HTERT RPE-1 (cell line): Measurements from ENCODE around the gene APBB2.
"Not testable (repeated sequence)": the region's sequence is repeated elsewhere in the genome, so short reads cannot be mapped to it uniquely, and the experiment has no call there.

Source experiments
- in situ Hi-C: fragments of 300-500 bp; cut with MboI; formaldehyde crosslinking; loops from 4 replicates; pipeline ENCODE4 v1.14.3; 2020; ENCODE audit warnings: low sequenced_read_pairs

The APBB2 gene

GRCh38 chr4:40916880-40917279, 297.5 kb downstream of the APBB2 start:
- in situ Hi-C loops: no loop called here

GRCh38 chr4:40916218-40916555, 298.2 kb downstream of the APBB2 start:
- in situ Hi-C loops: no loop called here

- in situ Hi-C loops: no loop called here
Measured at GRCh38 chr4:40915318-40916217, 298.8 kb downstream of the APBB2 start.

- in situ Hi-C loops: no loop called here
Measured at GRCh38 chr4:40912460-40913184, 301.7 kb downstream of the APBB2 start.

- in situ Hi-C loops: no loop called here
Measured at GRCh38 chr4:40910706-40911105, 303.6 kb downstream of the APBB2 start.

GRCh38 chr4:40909363-40909876, 304.9 kb downstream of the APBB2 start:
- in situ Hi-C loops: no loop called here

GRCh38 chr4:40908702-40909362, 305.5 kb downstream of the APBB2 start:
- in situ Hi-C loops: no loop called here

GRCh38 chr4:40908297-40908696, 306.0 kb downstream of the APBB2 start:
- in situ Hi-C loops: no loop called here

GRCh38 chr4:40905414-40905813, 308.9 kb downstream of the APBB2 start:
- in situ Hi-C loops: no loop called here

GRCh38 chr4:40900531-40900930, 313.8 kb downstream of the APBB2 start:
- in situ Hi-C loops: not testable (repeated sequence)

GRCh38 chr4:40897557-40898203, 316.7 kb downstream of the APBB2 start:
- in situ Hi-C loops: no loop called here

GRCh38 chr4:40890764-40891163, 323.6 kb downstream of the APBB2 start:
- in situ Hi-C loops: no loop called here

- in situ Hi-C loops: no loop called here
Measured at GRCh38 chr4:40890199-40890598, 324.1 kb downstream of the APBB2 start.

GRCh38 chr4:40888933-40889332, 325.4 kb downstream of the APBB2 start:
- in situ Hi-C loops: no loop called here

GRCh38 chr4:40887764-40888131, 326.6 kb downstream of the APBB2 start:
- in situ Hi-C loops: no loop called here

- in situ Hi-C loops: no loop called here
Measured at GRCh38 chr4:40886931-40887763, 327.2 kb downstream of the APBB2 start.

GRCh38 chr4:40881851-40882250, 332.5 kb downstream of the APBB2 start:
- in situ Hi-C loops: no loop called here

GRCh38 chr4:40881096-40881495, 333.2 kb downstream of the APBB2 start:
- in situ Hi-C loops: no loop called here

GRCh38 chr4:40878548-40879055, 335.7 kb downstream of the APBB2 start:
- in situ Hi-C loops: no loop called here

- in situ Hi-C loops: no loop called here
Measured at GRCh38 chr4:40877081-40877480, 337.3 kb downstream of the APBB2 start.
